Keratinocyte (primary cell): ENCODE measurements around the gene NTHL1.

ENCODE experiments used
- CTCF ChIP-seq, 3 experiments: IDR thresholded peaks in 1 of 3; conservative IDR thresholded peaks in 1 of 3; optimal IDR thresholded peaks in 1 of 3; 2 replicates in 2 of 3; 3 replicates in 1 of 3; pipeline versions ENCODE3 to v1.5.1; 2011; ENCODE audit warnings: low read length in 3 of 3, mild to moderate bottlenecking in 3 of 3, moderate library complexity in 2 of 3, control low read depth in 1 of 3, inconsistent platforms in 1 of 3; ENCODE audit not compliant: insufficient read depth in 2 of 3; ENCODE audit errors: extremely low read depth in 1 of 3
- EZH2 ChIP-seq: IDR thresholded peaks from one replicate; pipeline ENCODE4 v1.6.1; 2012; ENCODE audit warnings: inconsistent platforms, mild to moderate bottlenecking, low read length, moderate library complexity

- TF ChIP-seq CTCF (optimal IDR thresholded peaks at IDR 0.05 in 1 of 3, IDR thresholded peaks at IDR 0.05 in 1 of 3, conservative IDR thresholded peaks at IDR 0.05 in 1 of 3; ENCODE audit: extremely low read depth in 1 of 3, insufficient read depth in 2 of 3, low read length in 3 of 3) (no peak), EZH2 (no peak)
Observed at GRCh38 chr16:2033057-2033908, 14.4 kb downstream of the NTHL1 start.
